NCI-H1436 (cell line): ENCODE measurements around the gene KANTR.
"Not testable (repeated sequence)": the region's sequence is repeated elsewhere in the genome, so short reads cannot be mapped to it uniquely, and the experiment has no call there.

Source experiments
- DNase-seq: peaks from one replicate; lab custom pipeline; 2025; lab: John Stamatoyannopoulos, UW

The KANTR gene

DNA sequence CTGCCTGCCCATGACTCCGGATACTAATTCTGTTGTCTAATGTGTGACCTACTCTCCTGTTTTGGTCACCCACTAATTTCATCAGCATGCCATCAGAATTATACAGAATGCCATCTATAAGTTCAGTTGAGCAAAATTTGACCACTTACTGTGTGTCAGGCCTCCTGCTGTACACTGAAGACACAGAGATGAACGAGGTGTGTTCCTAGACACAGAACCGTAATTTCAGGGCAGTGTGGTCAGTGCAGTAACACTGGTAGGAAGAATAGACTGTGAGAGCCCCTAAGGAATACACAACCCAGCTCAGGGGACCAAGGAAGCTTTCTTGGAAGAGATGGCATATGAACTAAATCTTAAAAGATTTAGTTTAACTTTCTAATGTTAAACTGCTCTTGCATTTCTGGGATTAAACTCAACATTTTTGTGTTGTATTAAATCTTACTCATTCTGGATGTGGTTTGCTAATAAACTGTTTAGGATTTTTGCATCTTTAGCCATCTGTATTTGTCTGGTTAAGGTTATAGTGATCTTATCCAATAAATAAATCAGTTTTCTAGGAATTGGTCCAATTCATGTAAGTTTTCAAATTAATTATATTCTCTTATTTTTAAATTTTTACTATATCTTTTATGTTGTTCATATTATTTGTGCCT, 34.3 kb downstream of the KANTR start:
- DNase-seq = no peak

DNA sequence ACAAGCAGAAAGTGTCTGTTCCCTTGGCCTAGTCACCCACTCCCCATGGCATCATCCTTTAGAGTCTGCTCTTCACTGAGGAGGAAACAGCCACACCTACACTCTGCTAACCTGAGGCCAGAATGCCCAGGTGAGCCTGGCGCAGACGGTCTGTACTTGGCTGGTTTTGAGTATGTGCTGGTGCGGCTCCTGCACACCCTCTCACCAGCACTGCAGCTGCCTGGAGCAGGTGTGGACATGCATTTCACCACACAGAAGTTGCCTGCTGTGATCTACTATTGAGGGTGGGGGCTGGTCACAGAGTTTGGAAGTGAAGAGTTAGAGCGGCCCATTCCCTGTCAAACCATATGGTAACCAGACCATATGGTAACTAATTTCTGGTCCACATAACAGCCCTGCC, 39.5 kb downstream of the KANTR start:
- no peak for DNase-seq

DNA sequence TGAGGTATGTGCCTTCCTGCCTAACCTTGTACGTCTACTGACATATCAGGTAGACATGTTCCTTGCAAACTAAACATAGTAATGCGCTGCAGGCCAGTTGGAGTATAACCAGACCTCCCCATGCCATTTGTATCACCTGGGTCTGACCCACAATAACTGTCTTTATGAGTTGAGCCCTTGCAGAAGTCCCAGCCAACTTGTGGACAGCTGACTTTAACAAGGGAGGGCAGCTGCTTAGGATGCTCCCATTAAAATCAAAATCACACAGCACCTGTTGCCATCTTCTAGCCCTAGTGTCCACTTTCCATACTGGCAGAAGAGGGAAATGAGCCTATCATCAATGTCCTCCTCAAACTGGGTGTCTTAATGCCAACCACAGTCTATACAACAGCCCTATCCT, 41.6 kb downstream of the KANTR start:
- DNase-seq = no peak

DNA sequence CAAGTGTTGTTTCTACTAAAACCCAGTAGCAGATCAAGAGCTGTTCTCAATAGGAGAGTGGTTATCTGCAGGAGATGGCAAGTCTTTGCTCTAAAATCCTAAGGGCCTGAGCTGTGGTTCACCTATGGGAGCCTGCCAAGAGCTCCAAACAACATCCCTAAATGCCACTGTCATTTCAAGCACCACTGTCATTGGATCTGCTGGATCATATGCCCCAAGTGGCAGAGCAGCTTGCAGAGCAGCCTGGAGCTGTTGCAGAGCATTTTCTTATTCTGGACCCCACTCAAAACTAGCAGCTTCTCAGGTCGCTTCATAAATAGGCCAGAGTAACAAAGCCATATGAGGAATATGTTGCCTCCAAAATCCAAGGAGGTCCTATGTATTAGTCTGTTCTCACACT, 59.6 kb downstream of the KANTR start:
- DNase-seq = no peak

DNA sequence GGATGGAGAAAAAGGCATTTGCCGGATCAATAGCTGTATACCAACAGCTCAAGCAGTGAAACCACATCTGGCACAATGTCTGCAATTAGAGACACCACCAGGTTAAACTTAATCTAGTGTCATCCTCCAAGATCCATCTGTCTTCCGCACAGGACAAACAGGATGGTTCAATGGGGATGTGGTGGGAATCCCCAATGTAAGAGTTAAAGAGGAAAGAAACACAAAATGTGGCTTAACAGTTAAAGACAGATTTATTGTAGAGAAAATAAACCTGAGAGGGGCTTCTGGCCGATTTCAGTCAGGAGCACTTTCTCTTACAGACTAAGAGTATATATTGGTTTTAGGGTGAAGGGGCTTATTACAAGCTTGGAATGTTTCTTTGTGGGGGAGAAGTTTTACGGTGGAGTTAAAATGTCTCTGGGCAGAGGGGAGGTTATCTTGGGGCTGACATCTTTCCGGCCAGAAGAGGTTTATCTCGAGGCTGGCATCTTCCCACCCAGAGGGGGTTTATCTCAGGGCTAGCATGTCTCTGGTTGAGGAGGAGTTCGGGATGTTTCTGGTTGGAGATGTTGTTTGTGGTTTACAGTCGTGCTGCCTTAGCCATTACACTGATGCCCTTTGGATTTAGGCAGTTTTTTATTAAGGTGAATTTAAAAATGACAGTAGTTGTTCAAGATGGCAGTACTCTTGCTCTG, 61.7 kb downstream of the KANTR start:
- no peak for DNase-seq

DNA sequence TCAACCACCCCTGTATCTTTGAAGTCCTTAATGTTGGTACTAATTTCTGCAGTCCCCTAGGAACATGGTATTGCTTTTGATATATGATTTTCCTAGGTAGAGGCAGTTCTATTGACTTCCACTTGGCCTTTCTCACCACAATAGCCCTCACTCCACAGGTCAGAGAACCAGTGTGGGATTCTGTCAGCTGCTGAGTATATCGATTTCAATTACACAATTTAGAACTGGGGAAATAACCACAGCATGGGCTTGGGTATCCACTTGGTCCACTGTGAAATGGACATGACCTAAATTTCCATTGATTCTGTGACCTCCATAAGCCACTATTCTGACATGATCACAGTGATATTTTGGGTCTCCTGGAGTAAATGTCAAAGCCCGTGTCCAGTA, 62.3 kb downstream of the KANTR start:
- DNase-seq = no peak

DNA sequence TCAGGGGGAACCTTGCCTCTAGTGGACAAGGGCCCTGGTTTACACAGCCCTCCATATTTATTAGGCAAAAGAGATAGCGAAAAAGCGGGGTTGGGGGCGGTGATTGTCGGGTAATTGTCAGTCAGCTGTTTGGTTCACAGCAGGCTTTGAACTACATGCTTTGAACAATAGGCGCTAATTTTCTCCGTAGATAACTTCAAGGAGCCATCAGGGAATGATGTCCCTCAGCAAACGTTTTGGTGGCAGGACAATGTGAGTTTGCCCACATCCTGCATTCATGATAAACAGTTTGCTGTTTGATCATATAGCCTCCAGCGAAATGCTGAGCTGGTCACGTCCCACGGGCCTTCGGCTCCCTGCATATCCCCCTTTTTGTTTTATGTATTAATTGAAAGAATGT, 65.2 kb downstream of the KANTR start:
- no peak for DNase-seq

DNA sequence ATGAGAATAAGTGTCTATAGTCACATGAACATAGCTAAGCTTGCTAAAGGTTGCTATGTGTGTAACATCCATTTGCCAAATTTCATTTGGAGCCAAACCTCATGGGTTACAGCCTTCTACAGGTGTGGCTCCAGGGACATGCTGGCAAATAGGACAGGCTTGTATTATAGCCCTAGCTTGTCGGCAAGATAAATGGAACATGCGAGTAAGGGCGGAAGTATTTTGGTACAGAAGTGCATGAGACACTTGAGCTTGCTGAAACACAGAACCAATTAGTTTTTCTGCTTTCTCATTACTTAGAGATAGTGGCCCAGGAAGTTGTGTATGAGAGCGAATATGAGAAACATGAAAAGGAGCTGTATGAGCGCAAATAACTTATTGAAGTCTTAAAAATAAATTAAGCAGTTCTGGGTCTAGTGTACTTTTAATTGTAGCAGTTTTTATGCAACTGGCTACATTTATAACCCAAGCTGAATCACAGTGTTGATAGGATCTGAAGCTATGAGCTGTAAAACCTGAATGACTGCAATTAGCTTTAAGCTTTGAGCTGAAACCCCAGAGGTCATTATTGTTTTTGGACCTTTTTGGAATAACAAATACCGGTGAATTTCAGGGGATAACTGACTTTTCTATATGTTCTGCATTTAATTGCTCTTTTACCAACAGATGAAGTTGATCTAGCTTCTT, 66.5 kb downstream of the KANTR start:
- DNase-seq = no peak

DNA sequence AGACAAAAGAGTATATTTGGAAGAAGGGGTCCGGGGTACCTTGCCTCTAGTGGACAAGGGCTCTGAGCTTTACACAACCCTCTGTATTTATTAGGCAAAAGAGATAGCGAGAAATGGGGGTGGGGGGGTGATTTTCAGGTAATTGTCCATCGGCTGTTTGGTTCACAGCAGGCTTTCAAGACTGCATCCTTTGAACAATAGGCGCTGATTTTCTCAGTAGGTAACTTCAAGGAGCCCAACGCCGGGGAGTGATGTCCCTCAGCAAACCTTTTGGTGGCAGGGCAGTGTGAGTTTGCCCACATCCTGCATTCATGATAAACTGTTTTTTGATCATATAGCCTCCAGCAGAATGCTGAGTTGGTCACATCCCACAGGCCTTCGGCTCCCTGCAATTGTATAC, 69.5 kb downstream of the KANTR start:
- no peak for DNase-seq

DNA sequence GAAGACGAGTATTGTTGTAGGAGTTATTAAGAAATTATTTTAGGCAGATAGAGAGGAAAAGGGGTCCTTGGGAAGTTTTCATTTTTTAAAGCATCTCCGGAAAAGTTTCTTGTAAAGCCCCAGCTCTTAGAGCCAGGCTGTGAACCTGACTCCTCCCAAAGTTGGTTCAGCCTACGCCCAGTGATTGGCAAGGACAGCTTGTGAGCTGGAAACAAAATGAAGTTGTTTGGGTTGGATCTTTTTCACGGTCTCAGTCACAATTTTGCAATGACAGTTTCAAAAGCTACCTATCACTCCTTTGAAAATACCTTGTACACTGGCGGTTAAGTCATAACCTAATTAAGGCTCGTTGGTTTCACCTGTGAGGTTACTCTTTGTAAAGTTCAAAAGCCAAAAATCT, 70.6 kb downstream of the KANTR start:
- DNase-seq = not testable (repeated sequence)

DNA sequence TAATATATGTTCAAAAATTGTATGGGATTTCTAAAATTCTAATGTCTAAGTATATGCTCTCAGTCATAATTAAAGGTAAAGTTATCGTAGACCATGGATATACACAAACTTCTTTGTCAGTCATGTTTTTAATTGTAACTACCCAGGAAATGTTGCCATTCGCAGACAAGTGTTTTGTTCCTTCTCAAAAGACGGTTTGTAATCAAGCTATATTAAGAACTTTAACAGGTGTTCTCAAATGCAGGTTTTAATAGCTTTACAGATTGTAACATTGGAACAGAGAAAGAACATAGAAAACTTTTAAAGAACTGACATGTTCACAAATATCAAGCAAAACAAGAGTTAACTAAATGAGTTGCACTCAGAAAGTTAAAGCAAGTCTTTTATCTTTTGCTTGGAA, 72.2 kb downstream of the KANTR start:
- no peak for DNase-seq

DNA sequence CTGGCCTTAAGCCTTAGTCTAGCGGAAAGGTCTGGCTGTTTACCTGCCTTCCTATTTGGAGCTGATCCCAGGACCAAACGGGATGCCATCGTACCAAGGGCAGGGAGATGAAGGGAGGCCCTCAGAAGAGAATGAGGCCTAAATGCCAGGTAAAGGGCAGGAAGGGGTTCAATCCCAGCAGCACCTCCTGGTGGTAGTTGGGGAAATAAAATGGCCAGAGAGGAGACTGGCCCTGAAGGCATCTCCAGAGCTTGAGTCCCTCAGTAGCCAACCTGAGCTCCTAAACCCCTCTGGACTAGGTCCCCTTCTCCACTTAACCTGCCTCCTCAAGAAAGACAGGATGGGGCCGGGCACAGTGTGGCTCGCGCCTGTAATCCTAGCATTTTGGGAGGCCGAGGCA, 77.4 kb downstream of the KANTR start:
- DNase-seq = no peak
